Adrenal gland (tissue), 12 donors: ENCODE results near the gene MNS1. TPM values are rescaled to one million over a fixed set of nuclear protein-coding genes. Genes with fewer than 3 reads are reported as not detected.

Experiments
- DNase-seq, 7 donors: peaks; one replicate each; pipeline ENCODE4 v3.0.0-alpha.2; 2019 to 2020
- H3K27ac ChIP-seq, 5 donors: fragments of 200-600 bp; sonication (generic) in 4 of 5; 1 replicate in 3 of 5; 2 replicates in 2 of 5; pipeline versions ENCODE4 v1.5.1 to v1.8.0; 2016 to 2020; ENCODE audit warnings: mild to moderate bottlenecking in 1 of 5
- H3K27me3 ChIP-seq: fragments of 200-600 bp; 2 replicates; pipeline ENCODE4 v1.8.0; 2021
- H3K36me3 ChIP-seq, 2 donors: fragments of 200-600 bp; replicated peaks in 1 of 2; 1 replicate in 1 of 2; 2 replicates in 1 of 2; pipeline versions ENCODE4 v1.5.1 to v1.8.0; 2018 to 2022
- H3K4me1 ChIP-seq, 2 donors: fragments of 200-600 bp; replicated peaks in 1 of 2; 1 replicate in 1 of 2; 2 replicates in 1 of 2; pipeline versions ENCODE4 v1.5.1 to v1.8.0; 2018 to 2021
- H3K4me3 ChIP-seq, 4 donors: fragments of 200-600 bp; sonication (generic) in 3 of 4; one replicate each; pipeline ENCODE4 v1.5.1; 2016 to 2018
- H3K9me3 ChIP-seq, 3 donors: fragments of 200-600 bp; sonication (generic) in 1 of 3; replicated peaks in 1 of 3; 1 replicate in 2 of 3; 2 replicates in 1 of 3; pipeline versions ENCODE4 v1.5.1 to v1.8.0; 2016 to 2021
- POLR2A ChIP-seq, 2 donors: fragments of 450-650 bp; IDR thresholded peaks; one replicate each; pipeline ENCODE4 v1.6.1; 2017; ENCODE audit warnings: antibody characterized with exemption in 2 of 2, mild to moderate bottlenecking in 2 of 2, moderate library complexity in 1 of 2
- WGBS, 4 donors: extraction: QIAGEN DNeasy Blood & Tissue Kit in 2 of 4; methylation state at CpG; one replicate each; pipeline versions ENCODE4 v1.1.5 to v1.1.7; 2013 to 2017; 5-methylcytosine and 5-hydroxymethylcytosine counted together
- intact Hi-C, 2 donors: fragments of 100-400 bp; cut with DNase I; formaldehyde crosslinking; loops; one replicate each; pipeline versions ENCODE4 v1.14.1 to v1.15.0; 2022 to 2023
- polyA plus RNA-seq, 3 donors: library from polyadenylated mRNA; stranded (reverse); fragments of 200-250 nt in 2 of 3; fragments of 350-450 nt in 1 of 3; fragmentation: Illumina TruSeq in 1 of 3; extraction: RNeasy Lipid Tissue Mini Kit (QIAGEN cat#74804) in 1 of 3; gene quantifications; one replicate each; pipeline ENCODE4 v1.2.3, GENCODE V29; 2013 to 2014
- total RNA-seq, 9 donors: library from RNA; depleted of rRNA in 4 of 9; stranded (reverse); fragments of >200 nt in 4 of 9; fragments of 120-200 nt in 1 of 9; fragmentation: NEBNext Ultra II Directional in 1 of 9; extraction: Animal tissue kit (Norgen Biotek cat#: 25700) in 1 of 9; gene quantifications; one replicate each; pipeline versions ENCODE4 v1.1.0 to v1.2.4, GENCODE V29; 2013 to 2023
- TF ChIP-seq, protein P1 (sequence below), 6 experiments: fragments of 450-650 bp in 4 of 6; fragments of 200-600 bp in 2 of 6; sonication (generic) in 1 of 6; IDR thresholded peaks; 1 replicate in 5 of 6; 2 replicates in 1 of 6; pipeline versions ENCODE4 v1.5.1 to v1.8.0; 2016 to 2021; ENCODE audit warnings: antibody characterized with exemption in 6 of 6, mild to moderate bottlenecking in 2 of 6, moderate library complexity in 1 of 6
- donor health status: healthy with polysubstance abuse.
- donor health status: Bipolar disorder and iron deficiency.
- donor health status: DM: yes; HTN: yes; CAD: no.
- donor health status: DM: no; HTN: no; CAD: no.
- donor health status: DM: no; HTN: no; CAD: no.
- donor health status: DM: yes; HTN: yes; CAD: no.

Gene MNS1
- total and polyA plus RNA-seq, 12 donors = 0.52 to 2.4 (median 1.0) TPM; not detected in 3

DNA sequence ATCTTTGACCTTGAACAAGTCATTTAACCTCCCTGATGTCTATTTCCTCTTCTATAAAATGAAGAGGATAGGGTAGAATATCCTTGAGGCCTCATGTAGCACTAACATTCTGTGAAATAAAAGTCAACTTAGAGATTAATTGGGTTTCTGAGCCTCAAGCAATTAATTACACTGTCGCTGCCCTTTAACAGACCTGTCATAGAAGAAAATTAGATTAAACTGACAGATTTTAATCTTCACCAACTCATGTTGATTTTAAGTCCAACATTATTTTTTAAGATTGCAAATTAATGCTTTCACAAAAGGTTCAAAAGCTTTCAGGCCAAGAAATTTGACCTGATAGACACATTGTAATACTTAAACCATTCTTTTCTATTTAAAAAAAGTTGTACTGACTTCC, 8.1 kb upstream of the MNS1 start:
- DNase-seq = no peak
- WGBS, 4 donors = 62 to 82% (median 73%) methylated on average over 1 of the region's 1 CpG
- Histone ChIP-seq H3K27ac (no peak overlapping the region), H3K36me3 (no peaks in the 10 kb centered on the region), H3K9me3 (no peaks in the 10 kb centered on the region), H3K4me3 (no peak overlapping the region), H3K27me3 (no peaks in the 10 kb centered on the region), H3K4me1 (peaks cover 0 to 10% of the 10 kb centered on the region in 2 donors)
- TF ChIP-seq POLR2A (IDR thresholded peaks at IDR 0.05) = no peak
- TF ChIP-seq, protein P1, sequence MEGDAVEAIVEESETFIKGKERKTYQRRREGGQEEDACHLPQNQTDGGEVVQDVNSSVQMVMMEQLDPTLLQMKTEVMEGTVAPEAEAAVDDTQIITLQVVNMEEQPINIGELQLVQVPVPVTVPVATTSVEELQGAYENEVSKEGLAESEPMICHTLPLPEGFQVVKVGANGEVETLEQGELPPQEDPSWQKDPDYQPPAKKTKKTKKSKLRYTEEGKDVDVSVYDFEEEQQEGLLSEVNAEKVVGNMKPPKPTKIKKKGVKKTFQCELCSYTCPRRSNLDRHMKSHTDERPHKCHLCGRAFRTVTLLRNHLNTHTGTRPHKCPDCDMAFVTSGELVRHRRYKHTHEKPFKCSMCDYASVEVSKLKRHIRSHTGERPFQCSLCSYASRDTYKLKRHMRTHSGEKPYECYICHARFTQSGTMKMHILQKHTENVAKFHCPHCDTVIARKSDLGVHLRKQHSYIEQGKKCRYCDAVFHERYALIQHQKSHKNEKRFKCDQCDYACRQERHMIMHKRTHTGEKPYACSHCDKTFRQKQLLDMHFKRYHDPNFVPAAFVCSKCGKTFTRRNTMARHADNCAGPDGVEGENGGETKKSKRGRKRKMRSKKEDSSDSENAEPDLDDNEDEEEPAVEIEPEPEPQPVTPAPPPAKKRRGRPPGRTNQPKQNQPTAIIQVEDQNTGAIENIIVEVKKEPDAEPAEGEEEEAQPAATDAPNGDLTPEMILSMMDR (IDR thresholded peaks at IDR 0.05) = no peak
- intact Hi-C loops = no loop called here

DNA sequence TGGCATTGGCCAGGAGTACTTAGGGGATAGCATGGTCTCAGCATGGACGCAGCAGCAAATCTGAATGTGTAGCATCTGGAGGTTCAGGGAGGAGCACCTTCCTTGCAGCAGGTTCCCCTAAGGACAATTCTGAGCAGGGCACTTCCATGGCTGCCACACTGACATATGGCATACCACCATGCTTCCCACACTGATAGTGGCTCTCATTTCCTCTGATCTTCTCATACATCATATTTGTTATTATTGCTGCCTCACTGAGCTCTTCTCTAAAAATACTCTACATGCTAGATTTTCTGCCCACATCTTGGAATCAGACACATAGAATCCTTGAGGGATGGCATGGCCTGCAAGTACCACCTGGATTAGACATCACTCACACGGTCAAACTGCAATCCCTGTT, 7.3 kb upstream of the MNS1 start:
- no peaks in the 10 kb centered on the region for H3K27me3 ChIP-seq
- peaks cover 0 to 10% of the 10 kb centered on the region in 2 donors for H3K4me1 ChIP-seq
- no peak for DNase-seq
- no peak overlapping the region for H3K4me3 ChIP-seq
- H3K9me3 ChIP-seq = no peaks in the 10 kb centered on the region
- no peak for TF ChIP-seq POLR2A (IDR thresholded peaks at IDR 0.05)
- TF ChIP-seq, protein P1 (IDR thresholded peaks at IDR 0.05) = no peak
- WGBS, 4 donors = 88 to 96% (median 90%) methylated on average over 2 of the region's 2 CpGs
- no peak overlapping the region for H3K27ac ChIP-seq
- intact Hi-C loops = no loop called here
- no peaks in the 10 kb centered on the region for H3K36me3 ChIP-seq

DNA sequence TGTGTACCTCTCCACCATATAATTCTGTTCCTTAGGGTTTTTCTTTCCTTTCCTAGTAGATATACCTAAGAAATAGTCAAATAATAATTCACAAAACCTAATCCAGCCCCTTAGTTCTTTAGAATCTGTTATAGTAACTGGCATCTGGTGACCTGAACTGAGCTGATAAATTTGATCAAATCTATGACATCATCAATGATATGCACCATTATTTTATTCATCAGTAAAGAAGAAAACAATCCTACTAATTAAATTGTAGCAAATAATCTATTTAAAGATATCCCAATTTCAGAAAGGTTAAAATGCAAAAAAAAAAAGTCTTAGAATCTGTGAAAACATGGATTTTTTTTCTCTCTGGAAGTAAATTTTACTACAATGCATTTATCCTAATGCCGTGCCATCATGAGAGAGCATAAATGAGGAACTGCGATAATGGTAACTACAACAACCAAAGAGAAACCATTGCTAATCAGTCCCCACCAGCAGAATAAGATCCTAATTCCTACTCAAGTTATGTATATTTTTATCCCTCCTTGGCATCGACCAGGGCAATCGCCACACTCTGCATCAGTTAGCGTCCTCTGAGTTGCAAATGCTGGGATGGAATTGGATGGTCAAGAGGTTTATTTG, 6.6 kb upstream of the MNS1 start:
- Histone ChIP-seq H3K36me3 (no peaks in the 10 kb centered on the region), H3K4me3 (no peak overlapping the region), H3K4me1 (peaks cover 0 to 10% of the 10 kb centered on the region in 2 donors), H3K9me3 (no peaks in the 10 kb centered on the region), H3K27ac (no peak overlapping the region), H3K27me3 (no peaks in the 10 kb centered on the region)
- WGBS, 4 donors = 88 to 92% (median 89%) methylated on average over 5 of the region's 5 CpGs
- DNase-seq = no peak
- TF ChIP-seq POLR2A (IDR thresholded peaks at IDR 0.05) = no peak
- TF ChIP-seq, protein P1 (IDR thresholded peaks at IDR 0.05) = no peak
- intact Hi-C loops = no loop called here

DNA sequence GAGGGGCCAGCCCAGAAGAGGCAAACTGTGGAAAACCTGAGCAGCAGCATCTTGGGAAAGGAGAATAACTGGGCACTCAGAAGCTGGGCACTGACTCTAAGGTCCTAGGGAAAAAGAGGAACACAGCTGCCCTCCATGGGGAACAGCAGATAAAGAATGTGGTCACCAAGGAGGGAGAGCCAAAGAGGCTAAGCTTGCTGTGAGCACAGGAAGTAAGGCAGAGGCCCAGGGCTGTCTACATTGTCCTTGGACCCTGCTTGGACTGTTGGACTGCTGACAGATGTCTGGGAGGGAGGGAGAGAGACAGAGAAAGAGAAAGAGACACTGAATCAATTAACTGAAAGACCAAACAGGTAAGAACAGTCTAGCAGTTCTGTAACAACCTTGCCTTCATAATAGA, 4.5 kb upstream of the MNS1 start:
- Histone ChIP-seq H3K36me3 (no peaks in the 10 kb centered on the region), H3K4me1 (peaks cover 0 to 10% of the 10 kb centered on the region in 2 donors), H3K27ac (no peak overlapping the region), H3K4me3 (no peak overlapping the region), H3K9me3 (no peaks in the 10 kb centered on the region), H3K27me3 (no peaks in the 10 kb centered on the region)
- TF ChIP-seq, protein P1 (IDR thresholded peaks at IDR 0.05) = no peak
- no peak for TF ChIP-seq POLR2A (IDR thresholded peaks at IDR 0.05)
- intact Hi-C loops = no loop called here
- peak in 3 of 7 donors; percentile 11 to 31 (median 11) for DNase-seq
